ACC112 (cell line): Measurements from ENCODE around the gene MT1B.
"Not testable (repeated sequence)": the region's sequence is repeated elsewhere in the genome, so short reads cannot be mapped to it uniquely, and the experiment has no call there.

ENCODE experiments used
- H2AFZ ChIP-seq: fragments of 200-600 bp; sonication (generic); one replicate; pipeline ENCODE4 v1.6.0; 2017; ENCODE audit warnings: antibody characterized with exemption, low read length; ENCODE audit not compliant: unreplicated experiment
- H3K27ac ChIP-seq: fragments of 200-600 bp; sonication (generic); 2 replicates; pipeline ENCODE4 v1.5.1; 2014; ENCODE audit warnings: low read depth, mild to moderate bottlenecking, antibody characterized with exemption, low read length, moderate library complexity
- H3K27me3 ChIP-seq: fragments of 200-600 bp; sonication (generic); 2 replicates; pipeline ENCODE4 v1.6.1; 2014; ENCODE audit warnings: mild to moderate bottlenecking, antibody characterized with exemption, low read length, moderate library complexity, mixed read lengths; ENCODE audit not compliant: insufficient read depth
- H3K36me3 ChIP-seq: fragments of 200-600 bp; sonication (generic); 2 replicates; pipeline ENCODE4 v1.6.1; 2016; ENCODE audit warnings: mild to moderate bottlenecking, antibody characterized with exemption, low read length, moderate library complexity, mixed read lengths; ENCODE audit not compliant: insufficient read depth
- H3K4me1 ChIP-seq: fragments of 200-600 bp; sonication (generic); one replicate; pipeline ENCODE4 v1.6.1; 2016; ENCODE audit warnings: low read length, mixed read lengths; ENCODE audit not compliant: insufficient read depth, unreplicated experiment, control insufficient read depth
- H3K4me3 ChIP-seq: fragments of 200-600 bp; sonication (generic); 2 replicates; pipeline ENCODE4 v1.5.1; 2014; ENCODE audit warnings: mild to moderate bottlenecking, low read depth, low read length
- H3K79me2 ChIP-seq: fragments of 200-600 bp; sonication (generic); one replicate; pipeline ENCODE4 v1.6.0; 2016; ENCODE audit warnings: low read length; ENCODE audit not compliant: control insufficient read depth, unreplicated experiment, insufficient read depth

MT1B gene

DNA sequence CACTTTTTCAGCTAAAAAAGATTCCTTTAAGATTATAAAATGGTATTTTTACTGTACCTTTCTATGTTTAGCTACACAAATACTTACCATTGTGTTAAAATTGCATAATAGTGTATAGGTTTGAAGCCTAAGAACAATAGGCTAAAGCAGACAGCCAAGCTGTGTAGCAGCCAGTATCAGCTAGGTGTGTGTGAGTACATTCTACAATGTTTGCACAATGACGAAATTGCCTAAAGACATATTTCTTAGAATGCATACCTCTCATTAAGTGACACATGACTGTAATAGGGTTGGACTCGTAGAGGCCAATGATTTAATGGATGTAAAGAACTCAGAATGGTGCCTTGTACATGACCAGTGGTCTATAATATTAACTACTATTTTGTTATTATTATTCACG is 1.9 kb upstream of the MT1B start:
- Histone ChIP-seq H3K4me1 (no peaks in the 10 kb centered on the region), H2AFZ (no peak overlapping the region), H3K27ac (no peak overlapping the region), H3K36me3 (no peaks in the 10 kb centered on the region), H3K79me2 (no peaks in the 10 kb centered on the region), H3K27me3 (peaks cover 29% of the 10 kb centered on the region), H3K4me3 (no peak overlapping the region)

DNA sequence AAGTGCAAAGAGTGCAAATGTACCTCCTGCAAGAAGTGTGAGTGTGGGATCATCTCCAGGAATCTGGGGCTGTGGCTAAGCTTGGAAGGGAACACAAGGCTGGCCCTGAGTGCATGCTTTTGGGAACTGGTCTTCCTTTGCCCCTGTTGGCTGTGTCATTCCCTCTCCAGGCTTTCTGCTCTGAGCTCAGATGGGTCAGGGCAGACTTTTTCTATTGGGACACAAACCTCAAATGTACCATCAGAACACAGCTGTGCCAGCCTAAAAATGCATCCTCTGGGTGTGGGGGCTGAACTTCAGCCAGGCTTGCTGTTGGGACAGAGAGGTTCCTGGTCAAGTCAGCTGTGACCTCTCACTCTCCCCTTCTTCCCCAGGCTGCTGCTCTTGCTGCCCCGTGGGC is 914 bp downstream of the MT1B start:
- Histone ChIP-seq H2AFZ (no peak overlapping the region), H3K4me3 (no peak overlapping the region), H3K27ac (no peak overlapping the region), H3K27me3 (peaks cover 16% of the 10 kb centered on the region), H3K79me2 (no peaks in the 10 kb centered on the region), H3K4me1 (no peaks in the 10 kb centered on the region), H3K36me3 (no peaks in the 10 kb centered on the region)

DNA sequence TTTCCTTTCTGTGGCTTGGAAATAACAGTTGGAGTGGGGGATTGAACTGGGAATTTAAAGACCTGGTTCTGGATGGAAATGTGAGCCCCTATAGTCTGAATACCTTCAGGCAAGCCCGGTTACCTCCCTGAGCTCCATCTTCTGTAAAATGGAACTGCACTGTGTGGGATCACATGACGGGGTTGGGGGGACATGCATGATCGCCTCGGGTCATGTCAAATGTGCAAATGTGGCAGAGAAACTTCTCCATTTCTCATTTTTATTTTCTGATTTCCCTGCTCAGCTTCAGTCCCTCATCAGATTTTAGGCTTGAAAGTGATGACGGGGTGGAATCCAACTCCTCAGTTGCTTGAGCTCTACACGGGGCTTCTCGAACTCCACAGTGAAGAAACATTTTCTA is 1.5 kb downstream of the MT1B start:
- no peaks in the 10 kb centered on the region for H3K4me1 ChIP-seq
- H3K27me3 ChIP-seq, result peaks cover 9% of the 10 kb centered on the region
- no peaks in the 10 kb centered on the region for H3K36me3 ChIP-seq
- H2AFZ ChIP-seq, result no peak overlapping the region
- no peak overlapping the region for H3K4me3 ChIP-seq
- no peak overlapping the region for H3K27ac ChIP-seq
- no peaks in the 10 kb centered on the region for H3K79me2 ChIP-seq

DNA sequence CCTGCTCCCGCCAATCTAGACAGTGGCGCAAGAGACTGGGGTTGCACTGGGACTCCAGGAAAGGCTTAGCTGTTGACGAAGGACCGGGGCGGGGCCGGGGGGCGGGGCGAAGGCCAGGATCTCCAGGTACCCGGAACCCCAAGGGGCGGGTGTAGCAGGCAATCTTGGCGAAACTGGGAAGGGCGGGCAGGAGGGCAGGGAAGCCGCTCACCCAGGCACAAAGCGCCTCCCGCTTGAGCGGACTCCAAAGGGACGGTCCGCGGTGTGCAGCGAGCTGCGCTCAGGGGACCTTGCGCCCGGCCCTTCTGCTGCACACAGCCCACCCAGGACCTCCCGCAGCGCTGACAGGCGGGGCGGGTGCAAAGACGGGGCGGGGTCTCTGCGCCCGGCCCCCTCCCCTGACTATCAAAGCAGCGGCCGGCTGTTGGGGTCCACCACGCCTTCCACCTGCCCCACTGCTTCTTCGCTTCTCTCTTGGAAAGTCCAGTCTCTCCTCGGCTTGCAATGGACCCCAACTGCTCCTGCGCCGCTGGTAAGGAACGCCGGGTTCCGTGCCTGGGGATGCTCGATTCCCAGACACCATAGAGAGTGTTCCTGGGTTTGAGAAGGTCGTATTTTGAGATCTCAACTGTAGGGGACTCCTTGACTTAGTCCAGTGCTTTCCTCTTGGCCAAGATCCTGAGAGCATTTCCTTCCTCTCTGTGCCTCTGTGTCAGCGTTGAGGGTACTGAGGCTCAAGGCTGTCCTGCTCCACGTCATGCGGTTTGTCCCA is 6.1 kb downstream of the MT1B start, which contains the start of gene MT1F:
TSS of gene MT1F (plus strand) at position 405 of the 772 bp plus-strand sequence. CDS start at position 505, 100 bp downstream.
- no peaks in the 10 kb centered on the region for H3K79me2 ChIP-seq
- H3K27me3 ChIP-seq, result peaks cover 28% of the 10 kb centered on the region
- peak within 1 kb of the TSS; percentile 65 for H3K4me3 ChIP-seq
- H3K4me1 ChIP-seq, result peaks cover 3% of the 10 kb centered on the region
- H3K27ac ChIP-seq, result no peak within 1 kb of the TSS
- no peaks in the 10 kb centered on the region for H3K36me3 ChIP-seq
- H2AFZ ChIP-seq, result peak within 1 kb of the TSS; percentile 70

DNA sequence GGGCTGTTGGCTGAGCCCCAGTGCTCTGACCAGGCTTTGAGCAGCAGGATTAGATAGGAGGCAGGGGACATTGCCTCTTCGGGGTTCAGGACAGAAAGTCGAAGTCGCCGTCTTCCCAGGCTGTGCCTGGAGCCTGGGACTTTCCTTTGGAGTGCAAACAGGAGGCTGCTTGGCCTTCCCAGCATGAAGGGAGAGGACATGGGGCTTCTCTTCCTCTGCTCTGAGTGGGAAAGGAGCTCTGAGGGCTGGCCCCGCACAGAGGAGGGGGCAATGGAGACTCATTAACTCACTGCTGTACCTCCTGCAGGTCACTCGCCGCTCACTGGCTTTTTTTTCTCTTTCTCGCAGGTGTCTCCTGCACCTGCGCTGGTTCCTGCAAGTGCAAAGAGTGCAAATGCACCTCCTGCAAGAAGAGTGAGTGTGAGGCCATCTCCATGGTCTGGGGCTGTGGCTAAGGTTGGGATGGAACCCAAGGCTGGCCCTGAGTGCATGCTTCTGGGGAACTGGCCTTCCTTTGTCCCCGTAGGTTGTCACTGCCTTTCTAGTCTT is 6.7 kb downstream of the MT1B start:
- H3K79me2 ChIP-seq, result no peaks in the 10 kb centered on the region
- no peaks in the 10 kb centered on the region for H3K36me3 ChIP-seq
- peak overlapping the region; percentile 70 for H2AFZ ChIP-seq
- H3K4me3 ChIP-seq, result peak overlapping the region; percentile 65
- no peak overlapping the region for H3K27ac ChIP-seq
- H3K27me3 ChIP-seq, result peaks cover 33% of the 10 kb centered on the region
- H3K4me1 ChIP-seq, result peaks cover 6% of the 10 kb centered on the region

DNA sequence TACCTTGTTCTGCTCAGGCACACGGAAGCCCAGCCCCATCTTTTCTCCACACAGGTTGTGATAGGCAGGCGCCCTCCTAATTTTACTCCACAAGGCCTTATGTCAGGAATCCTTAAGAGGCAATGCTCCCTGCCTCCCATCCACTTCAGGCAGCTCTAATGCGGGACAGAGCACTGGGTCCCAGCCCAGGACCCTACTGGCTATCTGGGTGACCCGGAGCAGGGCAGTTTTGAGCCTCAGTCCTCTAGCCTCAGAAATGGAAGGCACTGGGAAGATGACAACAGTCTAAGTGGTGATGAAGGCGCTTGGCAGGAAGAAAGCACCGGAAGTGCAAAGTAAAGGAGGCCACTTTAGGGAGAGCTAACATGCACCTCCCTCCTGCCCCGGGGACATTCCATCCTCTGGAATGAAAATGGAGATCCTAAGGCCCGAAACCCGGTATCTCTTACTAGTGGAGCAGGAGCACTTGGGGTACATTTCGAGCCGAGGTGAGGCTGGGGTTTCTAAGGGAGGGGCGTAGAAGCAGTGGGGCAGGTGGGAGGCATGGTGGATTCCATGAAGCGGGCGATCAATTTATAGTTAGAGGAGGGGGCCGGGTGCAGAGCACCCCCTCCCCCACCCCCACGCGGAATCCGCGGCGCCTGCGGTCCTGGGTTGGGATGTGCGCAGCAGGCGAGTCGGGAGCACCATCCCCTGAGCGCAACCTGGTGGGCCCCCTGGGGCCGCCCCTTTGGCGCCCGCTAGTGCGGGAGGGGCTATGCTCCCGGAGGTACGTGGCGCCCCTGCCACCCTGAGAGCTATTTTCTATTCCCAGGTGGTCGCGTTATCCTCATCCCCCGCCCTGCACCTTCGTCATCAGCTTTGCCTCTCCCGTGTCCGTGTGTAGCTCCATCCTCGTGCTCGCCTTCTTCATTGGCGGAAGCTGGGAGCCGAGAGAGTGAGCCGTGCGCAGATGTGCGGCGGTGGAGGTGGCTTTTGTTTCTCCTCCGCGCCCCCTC is 11.0 kb downstream of the MT1B start:
- H3K79me2 ChIP-seq, result no peaks in the 10 kb centered on the region
- H3K4me1 ChIP-seq, result peaks cover 6% of the 10 kb centered on the region
- peaks cover 66% of the 10 kb centered on the region for H3K27me3 ChIP-seq
- H3K36me3 ChIP-seq, result no peaks in the 10 kb centered on the region
- H2AFZ ChIP-seq, result no peak overlapping the region
- H3K4me3 ChIP-seq, result 0 out of 2 replicates have a peak overlapping the region, but pooled peaks have one; percentile 31
- no peak overlapping the region for H3K27ac ChIP-seq

DNA sequence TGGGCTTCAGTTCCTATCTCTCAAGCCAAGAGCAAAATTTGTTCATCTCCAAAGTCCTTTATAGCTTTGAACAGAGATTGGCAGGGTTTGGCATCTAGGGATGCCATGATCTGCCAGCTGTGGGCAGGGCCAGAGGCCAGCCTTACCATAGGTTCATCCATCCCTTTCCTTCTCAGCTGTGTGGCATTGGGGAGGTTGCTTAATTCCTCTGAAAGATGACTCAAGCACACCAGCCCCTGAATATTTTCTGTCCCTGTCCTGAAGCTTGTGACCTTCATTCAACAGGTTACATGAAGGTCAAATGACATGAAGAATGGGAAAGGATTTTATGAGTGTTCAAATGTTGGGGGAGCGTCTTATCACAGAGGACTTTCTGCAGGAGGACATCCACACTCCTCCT is 12.8 kb downstream of the MT1B start:
- Histone ChIP-seq H2AFZ (no peak overlapping the region), H3K4me3 (no peak overlapping the region), H3K36me3 (no peaks in the 10 kb centered on the region), H3K27ac (no peak overlapping the region), H3K27me3 (peaks cover 78% of the 10 kb centered on the region), H3K79me2 (no peaks in the 10 kb centered on the region), H3K4me1 (peaks cover 6% of the 10 kb centered on the region)

DNA sequence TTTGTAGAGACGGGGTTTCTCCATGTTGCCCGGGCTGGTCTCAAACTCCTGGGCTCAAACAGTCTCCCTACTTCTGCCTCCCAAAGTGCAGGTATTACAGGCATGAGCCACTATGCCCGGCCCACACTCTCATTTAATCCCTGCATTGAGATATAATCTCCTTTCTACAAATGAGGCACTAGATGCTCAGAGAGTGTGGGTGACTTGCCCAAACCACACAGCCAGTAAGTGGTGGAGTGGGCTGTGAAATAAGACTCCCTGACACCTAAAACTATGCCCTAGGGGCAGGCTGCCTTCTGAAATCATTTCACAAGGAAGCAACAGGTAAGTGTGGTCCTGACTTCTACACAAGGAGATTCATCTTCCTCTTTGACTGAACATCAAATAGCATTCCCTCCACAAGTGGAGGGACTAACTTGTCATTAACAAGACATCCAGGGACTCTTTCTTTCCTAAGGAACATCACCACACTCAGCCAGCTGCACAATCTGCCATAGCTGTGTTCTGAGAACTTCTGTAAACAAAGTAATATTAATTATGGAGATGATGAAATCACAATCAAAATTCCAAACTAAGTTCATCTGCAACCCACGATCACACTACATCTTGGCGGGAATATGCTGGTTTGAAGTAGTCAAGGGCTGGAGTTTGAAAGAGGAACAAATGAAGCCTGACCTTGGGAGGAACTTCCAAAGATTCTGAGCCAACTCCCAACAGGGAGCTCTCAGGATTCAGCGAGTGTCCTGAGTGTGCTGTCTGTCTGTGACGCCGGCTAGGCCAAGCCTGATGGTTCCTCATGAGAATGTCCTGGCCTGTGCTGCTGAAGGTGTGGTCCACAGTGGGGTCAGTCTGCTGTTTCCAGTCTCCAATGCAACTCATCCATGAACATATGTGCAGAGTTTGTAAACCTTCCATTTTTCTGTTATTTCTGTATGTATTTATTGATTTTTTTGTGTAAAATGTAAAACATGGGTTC is 13.9 kb downstream of the MT1B start:
- peaks cover 79% of the 10 kb centered on the region for H3K27me3 ChIP-seq

DNA sequence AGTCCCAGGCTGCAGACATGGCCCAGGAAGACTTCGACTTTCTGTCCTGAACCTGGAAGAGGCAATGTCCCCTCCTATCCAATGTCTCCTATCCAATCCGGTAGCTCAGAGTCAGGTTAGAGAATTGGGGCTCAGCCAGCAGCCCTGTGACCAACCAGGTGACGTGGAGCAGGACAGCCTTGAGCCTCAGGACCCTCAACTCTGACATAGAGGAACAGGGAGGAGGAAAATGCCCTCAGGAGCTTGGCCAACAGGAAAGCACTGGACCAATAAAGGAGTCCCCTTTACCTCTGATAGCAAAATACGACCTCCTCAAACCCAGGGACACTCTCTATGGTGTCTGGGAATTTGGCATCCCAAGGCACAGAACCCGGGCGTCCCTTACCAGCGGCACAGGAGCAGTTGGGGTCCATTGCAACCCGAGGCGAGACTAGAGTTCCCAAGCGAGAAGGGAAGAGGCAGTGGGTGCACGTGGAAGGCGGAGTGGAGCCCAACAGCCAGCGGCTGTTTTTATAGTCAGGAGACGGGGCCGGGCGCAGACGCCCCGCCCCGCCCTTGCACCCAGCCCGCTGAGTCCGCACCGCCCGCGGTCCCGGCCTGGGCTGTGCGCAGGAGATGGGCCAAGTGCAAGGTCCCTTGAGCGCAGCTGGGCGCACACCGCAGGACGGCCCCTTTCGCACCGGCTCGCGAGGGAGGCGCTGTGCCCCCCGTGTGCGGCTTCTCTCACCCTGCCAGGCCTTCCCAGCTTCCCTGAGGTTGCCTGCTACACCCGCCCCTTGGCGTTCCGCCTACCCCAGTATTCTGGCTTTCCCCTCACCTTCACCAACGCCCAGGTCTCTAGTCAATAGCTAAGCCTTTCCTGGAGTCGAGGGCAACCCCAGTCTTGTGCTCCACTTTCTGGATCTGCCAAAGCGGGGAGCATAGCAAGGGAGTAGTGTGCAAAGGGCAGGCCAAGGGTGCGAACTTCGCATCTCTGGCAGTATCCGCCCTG is 16.2 kb downstream of the MT1B start, which contains the start of gene MT1G:
TSS of gene MT1G (minus strand) at position 485 of the 991 bp plus-strand sequence. CDS start at position 413, 72 bp downstream.
- Histone ChIP-seq H3K4me1 (peaks cover 1% of the 10 kb centered on the region), H3K4me3 (no peak within 1 kb of the TSS), H3K79me2 (no peaks in the 10 kb centered on the region), H3K36me3 (no peaks in the 10 kb centered on the region), H2AFZ (no peak within 1 kb of the TSS), H3K27me3 (peaks cover 72% of the 10 kb centered on the region), H3K27ac (no peak within 1 kb of the TSS)

More for the DNA sequence above, 13.9 kb downstream of the MT1B start:
- H3K4me3 ChIP-seq, H2AFZ ChIP-seq, H3K79me2 ChIP-seq, H3K4me1 ChIP-seq, H3K36me3 ChIP-seq, H3K27ac ChIP-seq: not testable (repeated sequence)
